Gastroesophageal sphincter (tissue), 4 donors: ENCODE data around the gene BUD31. TPM values are rescaled to one million over a fixed set of nuclear protein-coding genes. Genes with fewer than 3 reads are reported as not detected.

Source experiments
- ATAC-seq: fragments of 150-250 bp; one replicate; pipeline ENCODE4 v1.9.1; 2016; ENCODE audit warnings: mild to moderate bottlenecking, moderate library complexity
- H3K27ac ChIP-seq, 4 donors: fragments of 200-600 bp; sonication (generic) in 3 of 4; 1 replicate in 3 of 4; 2 replicates in 1 of 4; pipeline ENCODE4 v1.5.1; 2016 to 2019
- H3K27me3 ChIP-seq: fragments of 200-600 bp; sonication (generic); one replicate; pipeline ENCODE4 v1.5.1; 2019
- H3K36me3 ChIP-seq, 2 donors: fragments of 200-600 bp; sonication (generic); one replicate each; pipeline ENCODE4 v1.5.1; 2019; ENCODE audit warnings: control low read depth in 1 of 2
- H3K4me1 ChIP-seq, 3 donors: fragments of 200-600 bp; sonication (generic); 1 replicate in 2 of 3; 2 replicates in 1 of 3; pipeline ENCODE4 v1.5.1; 2016 to 2019; ENCODE audit warnings: control low read depth in 2 of 3
- H3K4me3 ChIP-seq, 2 donors: fragments of 200-600 bp; sonication (generic); one replicate each; pipeline ENCODE4 v1.5.1; 2019; ENCODE audit warnings: mild to moderate bottlenecking in 1 of 2, moderate library complexity in 1 of 2
- H3K9me3 ChIP-seq, 3 donors: fragments of 200-600 bp; sonication (generic); one replicate each; pipeline ENCODE4 v1.5.1; 2017 to 2019; ENCODE audit warnings: control low read depth in 2 of 3
- EP300 ChIP-seq: sonication (generic); formaldehyde crosslinking; IDR thresholded peaks from one replicate; pipeline ENCODE4 v1.6.1; 2017; ENCODE audit warnings: antibody characterized with exemption, mild to moderate bottlenecking
- POLR2A ChIP-seq, 2 donors: fragments of 450-650 bp; IDR thresholded peaks; one replicate each; pipeline ENCODE4 v1.6.1; 2017; ENCODE audit warnings: antibody characterized with exemption in 2 of 2, mild to moderate bottlenecking in 2 of 2, moderate library complexity in 1 of 2
- POLR2AphosphoS5 ChIP-seq: sonication (generic); formaldehyde crosslinking; IDR thresholded peaks from one replicate; pipeline ENCODE4 v1.6.1; 2017; ENCODE audit warnings: antibody characterized with exemption
- WGBS, 2 donors: methylation state at CpG; one replicate each; pipeline ENCODE4 v1.1.5; 2018; ENCODE audit warnings: low coverage in 1 of 2; 5-methylcytosine and 5-hydroxymethylcytosine counted together
- total RNA-seq, 4 donors: library from RNA; depleted of rRNA; stranded (reverse); fragments of >200 nt; gene quantifications; one replicate each; pipeline ENCODE4 v1.1.0, GENCODE V29; 2016
- TF ChIP-seq, protein P1 (sequence below), 4 experiments: fragments of 200-600 bp in 2 of 4; fragments of 450-650 bp in 2 of 4; sonication (generic) in 1 of 4; IDR thresholded peaks; one replicate each; pipeline ENCODE4 v1.5.1; 2017 to 2019; ENCODE audit warnings: antibody characterized with exemption in 4 of 4, mild to moderate bottlenecking in 2 of 4, moderate library complexity in 2 of 4

The BUD31 gene
- total RNA-seq, 4 donors from 2014 or later, result 47.3 to 73.4 (median 70.0) TPM

DNA sequence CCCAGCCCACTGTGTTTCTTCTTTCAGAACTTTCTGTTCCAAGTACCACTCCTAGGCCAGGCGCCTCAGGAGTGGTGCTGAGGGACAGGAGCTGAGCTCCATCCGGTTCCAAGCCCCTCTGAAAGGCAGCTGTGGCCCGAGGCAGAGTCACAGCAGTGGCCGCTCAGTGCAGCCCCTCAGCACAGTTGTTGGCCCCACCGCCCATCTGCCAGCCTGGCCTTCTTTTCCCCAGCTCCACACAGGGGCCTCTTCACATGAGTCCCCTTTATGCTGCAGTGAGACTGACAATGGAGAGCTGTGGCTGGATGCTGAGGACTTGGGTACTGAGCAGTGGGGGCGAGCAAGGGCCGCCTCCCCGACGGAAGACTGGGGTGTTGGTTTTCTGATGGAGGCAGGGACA lies 9.5 kb downstream of the BUD31 start:
- H3K27ac ChIP-seq, result no peak overlapping the region
- H3K27me3 ChIP-seq, result no peaks in the 10 kb centered on the region
- peaks cover 0 to 99% of the 10 kb centered on the region in 2 donors for H3K36me3 ChIP-seq
- no peak overlapping the region for H3K4me3 ChIP-seq
- H3K4me1 ChIP-seq, result peaks cover 0 to 9% (median 0%) of the 10 kb centered on the region in 3 donors
- no peaks in the 10 kb centered on the region for H3K9me3 ChIP-seq
- TF ChIP-seq, protein P1, sequence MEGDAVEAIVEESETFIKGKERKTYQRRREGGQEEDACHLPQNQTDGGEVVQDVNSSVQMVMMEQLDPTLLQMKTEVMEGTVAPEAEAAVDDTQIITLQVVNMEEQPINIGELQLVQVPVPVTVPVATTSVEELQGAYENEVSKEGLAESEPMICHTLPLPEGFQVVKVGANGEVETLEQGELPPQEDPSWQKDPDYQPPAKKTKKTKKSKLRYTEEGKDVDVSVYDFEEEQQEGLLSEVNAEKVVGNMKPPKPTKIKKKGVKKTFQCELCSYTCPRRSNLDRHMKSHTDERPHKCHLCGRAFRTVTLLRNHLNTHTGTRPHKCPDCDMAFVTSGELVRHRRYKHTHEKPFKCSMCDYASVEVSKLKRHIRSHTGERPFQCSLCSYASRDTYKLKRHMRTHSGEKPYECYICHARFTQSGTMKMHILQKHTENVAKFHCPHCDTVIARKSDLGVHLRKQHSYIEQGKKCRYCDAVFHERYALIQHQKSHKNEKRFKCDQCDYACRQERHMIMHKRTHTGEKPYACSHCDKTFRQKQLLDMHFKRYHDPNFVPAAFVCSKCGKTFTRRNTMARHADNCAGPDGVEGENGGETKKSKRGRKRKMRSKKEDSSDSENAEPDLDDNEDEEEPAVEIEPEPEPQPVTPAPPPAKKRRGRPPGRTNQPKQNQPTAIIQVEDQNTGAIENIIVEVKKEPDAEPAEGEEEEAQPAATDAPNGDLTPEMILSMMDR (IDR thresholded peaks at IDR 0.05), result no peak
- no peak for TF ChIP-seq POLR2AphosphoS5
- WGBS, 2 donors, result 77% methylated on average over 5 of the region's 9 CpGs; no CpG with 5 or more reads in 1 of the 2 donors
- no peak for ATAC-seq

DNA sequence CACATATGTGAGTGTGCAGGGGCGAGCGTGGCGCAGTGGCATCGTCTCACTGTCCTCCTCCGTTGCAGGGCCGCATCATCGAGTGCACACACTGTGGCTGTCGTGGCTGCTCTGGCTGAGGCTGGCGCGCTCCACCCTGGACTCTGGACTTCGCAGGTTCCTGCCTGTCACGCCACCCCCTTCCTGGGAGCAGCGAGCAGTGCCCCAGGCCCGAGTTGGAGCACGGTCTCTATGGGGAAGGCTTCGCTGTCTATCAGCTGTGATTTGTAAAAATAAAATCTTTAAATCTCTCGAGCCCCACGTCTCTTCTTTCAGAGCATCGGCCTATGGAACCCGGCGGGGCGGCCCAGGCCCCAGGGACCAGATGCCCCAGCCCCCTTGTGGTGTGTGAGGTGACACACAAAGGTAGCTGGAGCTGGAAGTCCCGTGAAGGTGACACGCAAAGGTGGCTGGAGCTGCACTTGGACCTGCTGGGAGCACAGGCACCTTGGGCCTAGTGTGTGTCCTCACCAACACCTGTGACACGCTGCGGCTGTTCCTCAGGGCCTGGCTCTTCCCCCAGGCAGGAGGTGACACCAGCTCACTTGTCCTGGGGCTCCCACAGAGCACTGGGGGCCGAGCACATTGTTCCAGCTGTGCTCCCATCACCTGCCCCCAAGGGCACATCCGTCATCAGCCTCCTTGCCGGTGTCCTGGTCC lies 10.7 kb downstream of the BUD31 start:
- H3K9me3 ChIP-seq, result no peaks in the 10 kb centered on the region
- TF ChIP-seq, protein P1 (IDR thresholded peaks at IDR 0.05), result no peak
- TF ChIP-seq POLR2A (IDR thresholded peaks at IDR 0.05) (no peak), EP300 (no peak), POLR2AphosphoS5 (no peak)
- H3K27me3 ChIP-seq, result no peaks in the 10 kb centered on the region
- H3K4me3 ChIP-seq, result no peak overlapping the region
- peaks cover 0 to 9% (median 0%) of the 10 kb centered on the region in 3 donors for H3K4me1 ChIP-seq
- ATAC-seq, result no peak
- no peak overlapping the region for H3K27ac ChIP-seq
- WGBS, 2 donors, result 60% methylated on average over 1 of the region's 29 CpGs; no CpG with 5 or more reads in 1 of the 2 donors
- peaks cover 0 to 99% of the 10 kb centered on the region in 2 donors for H3K36me3 ChIP-seq

DNA sequence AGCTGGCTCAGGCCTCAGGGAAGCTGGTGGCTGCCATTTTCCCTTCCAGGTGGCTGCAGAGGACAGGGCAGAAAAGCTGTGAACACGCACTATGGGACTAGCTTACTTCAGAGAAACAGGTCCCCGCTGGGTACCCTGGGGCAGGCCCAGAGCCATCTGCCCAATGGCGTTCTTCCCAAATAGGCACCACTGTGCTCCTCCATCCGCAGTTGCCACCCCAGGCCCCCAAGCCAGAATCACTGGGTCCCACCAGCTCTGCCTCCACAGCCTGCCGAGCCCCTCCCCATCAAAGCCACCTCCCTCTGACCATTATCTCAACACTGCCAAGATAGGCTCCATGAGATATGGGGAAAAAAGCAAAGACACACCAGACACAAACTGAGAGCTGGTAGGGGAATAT lies 11.4 kb downstream of the BUD31 start:
- no peak overlapping the region for H3K27ac ChIP-seq
- no peaks in the 10 kb centered on the region for H3K27me3 ChIP-seq
- H3K4me3 ChIP-seq, result no peak overlapping the region
- ATAC-seq, result no peak
- no peaks in the 10 kb centered on the region for H3K9me3 ChIP-seq
- TF ChIP-seq EP300, result no peak
- no peak for TF ChIP-seq POLR2A (IDR thresholded peaks at IDR 0.05)
- TF ChIP-seq POLR2AphosphoS5, result no peak
- TF ChIP-seq, protein P1 (IDR thresholded peaks at IDR 0.05), result no peak
- WGBS, 2 donors, result 60% methylated on average over 1 of the region's 5 CpGs; no CpG with 5 or more reads in 1 of the 2 donors
- H3K4me1 ChIP-seq, result peaks cover 0 to 4% (median 0%) of the 10 kb centered on the region in 3 donors
- H3K36me3 ChIP-seq, result peaks cover 0 to 99% of the 10 kb centered on the region in 2 donors

DNA sequence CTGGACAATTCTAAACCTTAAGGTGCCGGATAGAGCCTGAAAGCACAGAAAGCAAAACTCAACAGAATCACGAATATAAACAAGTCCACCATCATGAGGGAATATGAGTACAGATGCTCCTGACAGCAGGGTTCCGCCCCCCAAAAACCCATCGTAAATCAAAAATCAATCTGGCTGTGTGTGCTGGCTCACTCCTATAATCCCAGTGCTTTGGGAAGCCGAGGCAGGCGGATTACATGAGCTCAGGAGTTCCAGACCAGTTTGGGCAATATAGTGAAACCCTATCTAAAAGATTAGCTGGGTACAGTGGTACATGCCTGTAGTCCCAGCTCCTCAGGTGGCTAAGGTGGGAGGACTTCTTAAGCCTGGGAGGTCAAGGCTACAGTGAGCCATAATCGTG lies 12.2 kb downstream of the BUD31 start:
- peaks cover 0 to 99% of the 10 kb centered on the region in 2 donors for H3K36me3 ChIP-seq
- no peaks in the 10 kb centered on the region for H3K4me1 ChIP-seq
- H3K27ac ChIP-seq, result no peak overlapping the region
- TF ChIP-seq EP300, result no peak
- H3K9me3 ChIP-seq, result no peaks in the 10 kb centered on the region
- H3K4me3 ChIP-seq, result no peak overlapping the region
- no peak for ATAC-seq
- 78% methylated on average over 4 of the region's 7 CpGs; no CpG with 5 or more reads in 1 of the 2 donors for WGBS, 2 donors
- no peaks in the 10 kb centered on the region for H3K27me3 ChIP-seq

DNA sequence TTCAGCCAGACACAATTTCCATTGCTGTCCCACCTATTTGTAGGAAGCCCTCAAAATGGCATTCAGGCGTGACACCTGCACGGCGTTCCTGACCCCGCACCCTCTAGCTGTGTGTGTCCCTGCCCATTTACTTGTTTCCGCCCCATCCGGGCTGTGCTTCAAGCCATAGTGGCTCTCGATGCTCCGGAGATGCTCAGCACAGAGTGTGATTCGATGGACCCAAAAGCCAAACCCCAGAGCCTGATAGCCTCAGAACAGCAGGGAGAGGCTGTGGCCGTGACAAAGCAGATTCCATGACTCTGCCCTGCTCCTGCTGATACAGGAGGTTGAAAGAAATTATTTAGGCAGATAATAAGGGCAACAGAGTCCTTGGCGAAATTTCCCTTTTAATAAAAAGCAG lies 13.4 kb downstream of the BUD31 start:
- Histone ChIP-seq H3K36me3 (peaks cover 0 to 96% of the 10 kb centered on the region in 2 donors), H3K27ac (no peak overlapping the region), H3K4me3 (no peak overlapping the region), H3K4me1 (no peaks in the 10 kb centered on the region), H3K9me3 (no peaks in the 10 kb centered on the region), H3K27me3 (no peaks in the 10 kb centered on the region)
- WGBS, 2 donors, result 86 to 100% methylated on average over 2 to 6 of the region's 11 CpGs
- no peak for ATAC-seq
- TF ChIP-seq POLR2AphosphoS5 (no peak), POLR2A (IDR thresholded peaks at IDR 0.05) (no peak), EP300 (no peak)
- TF ChIP-seq, protein P1 (IDR thresholded peaks at IDR 0.05), result no peak
